Loucy (cell line): ENCODE data around the gene IFT43.

ENCODE experiments used
- H2AFZ ChIP-seq: fragments of 200-600 bp; sonication (generic); 2 replicates; pipeline ENCODE4 v1.6.0; 2016; ENCODE audit warnings: antibody characterized with exemption, mild to moderate bottlenecking, low read length, moderate library complexity
- H3F3A ChIP-seq: fragments of 200-600 bp; 2 replicates; pipeline ENCODE4 v1.6.0; 2016; ENCODE audit warnings: antibody characterized with exemption, low read depth, mild to moderate bottlenecking
- H3K27me3 ChIP-seq: fragments of 200-600 bp; sonication (generic); 2 replicates; pipeline ENCODE4 v1.6.1; 2014; ENCODE audit warnings: low read length, mild to moderate bottlenecking; ENCODE audit not compliant: insufficient read depth, poor library complexity, severe bottlenecking
- H3K36me3 ChIP-seq: fragments of 200-600 bp; sonication (generic); 2 replicates; pipeline ENCODE4 v1.6.1; 2016; ENCODE audit warnings: low read length; ENCODE audit not compliant: insufficient read depth
- H3K4me1 ChIP-seq: fragments of 200-600 bp; sonication (generic); 2 replicates; pipeline ENCODE4 v1.5.1; 2014; ENCODE audit warnings: low read length, mild to moderate bottlenecking; ENCODE audit not compliant: insufficient read depth, poor library complexity, severe bottlenecking
- H3K4me2 ChIP-seq: fragments of 200-600 bp; sonication (generic); 2 replicates; pipeline ENCODE4 v1.6.0; 2014; ENCODE audit warnings: antibody characterized with exemption, low read length, low read depth, mild to moderate bottlenecking; ENCODE audit not compliant: poor library complexity, severe bottlenecking
- H3K4me3 ChIP-seq: fragments of 200-600 bp; sonication (generic); 2 replicates; pipeline ENCODE4 v1.5.1; 2014; ENCODE audit warnings: low read length, mild to moderate bottlenecking, mixed read lengths; ENCODE audit not compliant: poor library complexity, severe bottlenecking
- H3K79me2 ChIP-seq: fragments of 200-600 bp; sonication (generic); 2 replicates; pipeline ENCODE4 v1.6.1; 2014; ENCODE audit warnings: low read length; ENCODE audit not compliant: insufficient read depth
- H3K9ac ChIP-seq: fragments of 200-600 bp; sonication (generic); 2 replicates; pipeline ENCODE4 v1.6.0; 2014; ENCODE audit warnings: mild to moderate bottlenecking, low read depth, low read length, moderate library complexity; ENCODE audit not compliant: poor library complexity, severe bottlenecking
- H3K9me2 ChIP-seq: fragments of 200-600 bp; sonication (generic); replicated peaks from 2 replicates; pipeline ENCODE4 v1.6.1; 2016; ENCODE audit warnings: low read depth, low read length, mixed read lengths
- H3K9me3 ChIP-seq: fragments of 200-600 bp; sonication (generic); 2 replicates; pipeline ENCODE4 v1.6.1; 2014; ENCODE audit warnings: mild to moderate bottlenecking, antibody characterized with exemption, low read length, low read depth; ENCODE audit not compliant: insufficient read depth
- H4K20me1 ChIP-seq: fragments of 200-600 bp; sonication (generic); 2 replicates; pipeline ENCODE4 v1.6.0; 2014; ENCODE audit warnings: antibody characterized with exemption, low read length, mild to moderate bottlenecking; ENCODE audit not compliant: insufficient read depth, poor library complexity, severe bottlenecking
- CTCF ChIP-seq: fragments of 200-600 bp; sonication (generic); conservative IDR thresholded peaks from 2 replicates; pipeline ENCODE4 v1.5.1; 2014; ENCODE audit warnings: mild to moderate bottlenecking, antibody characterized with exemption, low read length
- EZH2phosphoT487 ChIP-seq: fragments of 200-600 bp; IDR thresholded peaks from 2 replicates; pipeline ENCODE4 v1.6.1; 2018; ENCODE audit warnings: antibody characterized with exemption, mild to moderate bottlenecking, moderate library complexity, borderline replicate concordance

IFT43 gene

GRCh38 chr14:75967866-75968265, 17.7 kb upstream of the IFT43 start:
- H3K9me3 ChIP-seq, result no peaks in the 10 kb centered on the region
- no peaks in the 10 kb centered on the region for H3K36me3 ChIP-seq
- H3K4me2 ChIP-seq, result no peak overlapping the region
- no peaks in the 10 kb centered on the region for H3K27me3 ChIP-seq
- H3K9ac ChIP-seq, result no peak overlapping the region
- H4K20me1 ChIP-seq, result no peaks in the 10 kb centered on the region
- no peaks in the 10 kb centered on the region for H3K79me2 ChIP-seq
- no peak for TF ChIP-seq CTCF
- no peak for TF ChIP-seq EZH2phosphoT487
- H3K4me1 ChIP-seq, result no peaks in the 10 kb centered on the region
- H3K4me3 ChIP-seq, result no peak overlapping the region
- no peaks in the 10 kb centered on the region for H3K9me2 ChIP-seq
- H2AFZ ChIP-seq, result no peak overlapping the region
- H3F3A ChIP-seq, result no peaks in the 10 kb centered on the region

- Histone ChIP-seq H3K9ac (no peak overlapping the region), H2AFZ (no peak overlapping the region), H3K36me3 (no peaks in the 10 kb centered on the region), H3K27me3 (no peaks in the 10 kb centered on the region), H3K4me2 (no peak overlapping the region), H3K4me3 (no peak overlapping the region), H3K9me2 (no peaks in the 10 kb centered on the region), H3K79me2 (no peaks in the 10 kb centered on the region), H3K9me3 (no peaks in the 10 kb centered on the region), H4K20me1 (no peaks in the 10 kb centered on the region), H3K4me1 (no peaks in the 10 kb centered on the region), H3F3A (no peaks in the 10 kb centered on the region)
- TF ChIP-seq CTCF (no peak), EZH2phosphoT487 (no peak)
Measured at GRCh38 chr14:75968456-75968855, 17.1 kb upstream of the IFT43 start.

GRCh38 chr14:75969126-75969525, 16.4 kb upstream of the IFT43 start:
- Histone ChIP-seq H3K4me3 (no peak overlapping the region), H4K20me1 (no peaks in the 10 kb centered on the region), H3K79me2 (no peaks in the 10 kb centered on the region), H2AFZ (no peak overlapping the region), H3K4me1 (no peaks in the 10 kb centered on the region), H3K36me3 (no peaks in the 10 kb centered on the region), H3K27me3 (no peaks in the 10 kb centered on the region), H3K4me2 (no peak overlapping the region), H3K9me2 (no peaks in the 10 kb centered on the region), H3F3A (no peaks in the 10 kb centered on the region), H3K9me3 (no peaks in the 10 kb centered on the region), H3K9ac (no peak overlapping the region)
- TF ChIP-seq CTCF (no peak), EZH2phosphoT487 (no peak)
